ENCODE data around the gene SLC2A11.

SLC2A11 gene

DNA sequence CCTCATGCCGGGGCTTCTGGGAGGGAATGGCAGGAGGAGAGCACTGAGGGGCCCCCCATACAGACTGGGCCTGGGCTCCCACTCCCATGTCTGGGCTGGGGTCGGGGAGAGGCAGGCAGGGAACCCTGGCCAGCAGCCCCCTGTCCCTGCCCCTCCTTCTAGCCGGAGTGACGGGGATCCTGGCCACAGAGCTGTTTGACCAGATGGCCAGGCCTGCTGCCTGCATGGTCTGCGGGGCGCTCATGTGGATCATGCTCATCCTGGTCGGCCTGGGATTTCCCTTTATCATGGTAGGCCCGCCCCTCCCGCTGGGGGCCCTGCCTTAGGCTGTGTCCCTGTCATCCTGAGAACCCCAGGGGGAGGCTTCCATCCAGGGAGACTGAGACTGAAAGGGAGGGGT lies 26.5 kb downstream of the SLC2A11 start:
- H4K8ac ChIP-seq (ENCODE audit: low read depth, low read length): no peak overlapping the region
- no peak overlapping the region for H3K14ac ChIP-seq (ENCODE audit: low read length)
- H3K36me3 ChIP-seq (replicated peaks in 1 of 2; ENCODE audit: control insufficient read depth in 2 of 2, insufficient read depth in 2 of 2, low read length in 2 of 2): peaks cover 2 to 34% of the 10 kb centered on the region in 2 donors
- H4K91ac ChIP-seq (ENCODE audit: low read depth, low read length, poor library complexity): no peak overlapping the region
- H2BK15ac ChIP-seq (ENCODE audit: low read length): no peak overlapping the region
- H2BK120ac ChIP-seq (ENCODE audit: low read depth, low read length): no peak overlapping the region
- H2AK5ac ChIP-seq (ENCODE audit: low read depth, low read length): peak overlapping the region; percentile 81
- no peak overlapping the region for H3K18ac ChIP-seq (ENCODE audit: low read length)
- no peak overlapping the region for H3K4ac ChIP-seq (ENCODE audit: low read length)
- H3K4me3 ChIP-seq (ENCODE audit: low read length in 2 of 2): no peak overlapping the region
- peak overlapping the region; percentile 22 for H2BK12ac ChIP-seq (ENCODE audit: low read length)
- H2BK5ac ChIP-seq (ENCODE audit: low read length): no peak overlapping the region
- DNase-seq (ENCODE audit: low spot score): no peak
- no CpG with 5 or more reads among the region's 9 CpGs for WGBS, 2 donors (ENCODE audit: extremely low coverage in 2 of 2, insufficient read length in 2 of 2, insufficient replicate concordance in 1 of 2)
- no peaks in the 10 kb centered on the region for H3K9me3 ChIP-seq (replicated peaks in 1 of 2; ENCODE audit: control insufficient read depth in 2 of 2, insufficient read depth in 1 of 2, low read depth in 1 of 2, low read length in 2 of 2)
- H2AFZ ChIP-seq (ENCODE audit: low read length): no peak overlapping the region
- no peak overlapping the region for H3K9ac ChIP-seq (ENCODE audit: low read depth, low read length, poor library complexity)
- peaks cover 0 to 3% of the 10 kb centered on the region in 2 donors for H3K4me1 ChIP-seq (ENCODE audit: control insufficient read depth in 2 of 2, insufficient read depth in 1 of 2, low read depth in 1 of 2, low read length in 2 of 2)
- no peak overlapping the region for H3K4me2 ChIP-seq (ENCODE audit: insufficient read depth, low read length, poor library complexity, severe bottlenecking)
- no peaks in the 10 kb centered on the region for H3K27me3 ChIP-seq (ENCODE audit: control insufficient read depth in 3 of 3, insufficient read depth in 3 of 3, low read depth in 1 of 3, low read length in 3 of 3)
- peaks cover 3% of the 10 kb centered on the region for H3K79me1 ChIP-seq (ENCODE audit: low read depth, low read length)
- H3K23ac ChIP-seq (ENCODE audit: low read depth, low read length, poor library complexity): no peak overlapping the region
- H3K27ac ChIP-seq (replicated peaks; ENCODE audit: low read length): no peak overlapping the region

DNA sequence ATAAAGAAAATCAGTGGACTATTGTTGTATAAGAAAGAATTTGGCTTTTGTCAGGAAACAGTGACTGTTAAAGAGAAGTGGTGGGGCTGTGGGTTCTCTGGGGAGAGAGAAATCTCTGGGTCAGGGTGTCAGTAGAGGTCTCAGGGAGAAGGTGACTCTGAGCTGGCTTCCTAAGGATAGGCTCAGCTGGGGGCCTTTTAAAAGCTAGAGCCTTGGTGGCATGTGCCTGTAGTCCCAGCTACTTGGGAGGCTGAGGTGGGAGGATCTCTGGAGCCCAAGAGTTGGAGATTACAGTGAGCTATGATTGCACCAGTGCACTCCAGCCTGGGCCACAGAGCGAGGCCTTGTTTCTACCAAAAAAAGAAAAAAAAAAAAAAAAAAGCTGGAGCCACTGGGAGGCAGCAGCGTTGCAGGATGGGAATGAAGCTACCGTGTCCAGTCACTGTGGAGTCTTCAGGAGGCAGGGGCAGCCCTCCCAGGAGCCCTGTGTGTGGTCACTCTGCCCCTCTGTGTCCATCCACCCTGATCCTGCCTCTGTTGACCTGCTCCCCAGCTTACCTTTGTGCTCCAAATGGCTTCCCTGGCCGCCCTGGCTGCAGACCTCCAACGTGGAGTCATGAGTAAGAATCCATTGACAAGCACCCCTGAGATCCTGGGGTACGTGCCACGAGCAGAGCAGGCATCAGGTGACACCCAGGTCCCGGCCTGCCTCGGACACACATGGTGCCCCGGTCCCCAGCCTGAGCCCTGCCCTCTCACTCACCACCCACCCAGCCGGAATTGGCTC lies 31.1 kb downstream of the SLC2A11 start:
- H2BK120ac ChIP-seq (ENCODE audit: low read depth, low read length): no peak overlapping the region
- H3K4me1 ChIP-seq (ENCODE audit: control insufficient read depth in 2 of 2, insufficient read depth in 1 of 2, low read depth in 1 of 2, low read length in 2 of 2): peaks cover 2 to 8% of the 10 kb centered on the region in 2 donors
- peaks cover 7 to 27% of the 10 kb centered on the region in 2 donors for H3K9me3 ChIP-seq (replicated peaks in 1 of 2; ENCODE audit: control insufficient read depth in 2 of 2, insufficient read depth in 1 of 2, low read depth in 1 of 2, low read length in 2 of 2)
- no peaks in the 10 kb centered on the region for H3K27me3 ChIP-seq (ENCODE audit: control insufficient read depth in 3 of 3, insufficient read depth in 3 of 3, low read depth in 1 of 3, low read length in 3 of 3)
- H3K4me3 ChIP-seq (ENCODE audit: low read length in 2 of 2): no peak overlapping the region
- peak overlapping the region; percentile 80 for H2AK5ac ChIP-seq (ENCODE audit: low read depth, low read length)
- no peak for DNase-seq (ENCODE audit: low spot score)
- peak overlapping the region; percentile 72 for H2BK15ac ChIP-seq (ENCODE audit: low read length)
- no peak overlapping the region for H2AFZ ChIP-seq (ENCODE audit: low read length)
- peak overlapping the region; percentile 67 for H2BK5ac ChIP-seq (ENCODE audit: low read length)
- H3K27ac ChIP-seq (replicated peaks; ENCODE audit: low read length): no peak overlapping the region
- no peak overlapping the region for H3K4ac ChIP-seq (ENCODE audit: low read length)
- peak overlapping the region; percentile 56 for H3K23ac ChIP-seq (ENCODE audit: low read depth, low read length, poor library complexity)
- peaks cover 3% of the 10 kb centered on the region for H3K79me1 ChIP-seq (ENCODE audit: low read depth, low read length)
- no peak overlapping the region for H2BK12ac ChIP-seq (ENCODE audit: low read length)
- H3K9ac ChIP-seq (ENCODE audit: low read depth, low read length, poor library complexity): no peak overlapping the region
- H4K91ac ChIP-seq (ENCODE audit: low read depth, low read length, poor library complexity): no peak overlapping the region
- H3K18ac ChIP-seq (ENCODE audit: low read length): peak overlapping the region; percentile 70
- peak overlapping the region; percentile 84 for H3K14ac ChIP-seq (ENCODE audit: low read length)
- H3K36me3 ChIP-seq (replicated peaks in 1 of 2; ENCODE audit: control insufficient read depth in 2 of 2, insufficient read depth in 2 of 2, low read length in 2 of 2): peaks cover 0 to 10% of the 10 kb centered on the region in 2 donors
- no CpG with 5 or more reads among the region's 11 CpGs for WGBS, 2 donors (ENCODE audit: extremely low coverage in 2 of 2, insufficient read length in 2 of 2, insufficient replicate concordance in 1 of 2)
- no peak overlapping the region for H3K4me2 ChIP-seq (ENCODE audit: insufficient read depth, low read length, poor library complexity, severe bottlenecking)
- no peak overlapping the region for H4K8ac ChIP-seq (ENCODE audit: low read depth, low read length)

DNA sequence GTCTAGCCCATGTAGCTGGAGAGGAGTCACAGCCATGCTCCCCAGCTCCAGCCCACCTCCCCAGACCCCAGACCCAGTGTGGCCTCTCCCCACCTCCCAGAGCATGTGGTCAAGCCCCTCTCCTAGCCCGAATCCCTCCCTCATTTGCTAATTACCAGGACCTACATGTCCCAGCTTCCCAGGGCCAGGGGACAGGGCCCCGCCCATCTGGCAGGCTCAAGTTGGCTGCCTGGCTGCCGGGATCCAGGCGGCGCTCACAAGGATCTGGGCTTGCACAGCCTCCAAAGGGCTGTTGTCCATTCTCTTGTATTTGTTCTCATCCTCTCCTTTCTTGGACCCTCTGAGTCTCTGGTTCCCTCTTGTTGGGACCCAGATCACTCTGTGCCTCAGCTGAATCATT lies 31.9 kb downstream of the SLC2A11 start:
- Histone ChIP-seq H2BK120ac (ENCODE audit: low read depth, low read length) (no peak overlapping the region), H3K4me2 (ENCODE audit: insufficient read depth, low read length, poor library complexity, severe bottlenecking) (no peak overlapping the region), H2BK12ac (ENCODE audit: low read length) (peak overlapping the region; percentile 48), H2BK15ac (ENCODE audit: low read length) (peak overlapping the region; percentile 72), H2BK5ac (ENCODE audit: low read length) (peak overlapping the region; percentile 67), H3K4me1 (ENCODE audit: control insufficient read depth in 2 of 2, insufficient read depth in 1 of 2, low read depth in 1 of 2, low read length in 2 of 2) (peaks cover 2 to 9% of the 10 kb centered on the region in 2 donors), H3K4me3 (ENCODE audit: low read length in 2 of 2) (no peak overlapping the region), H2AFZ (ENCODE audit: low read length) (no peak overlapping the region), H3K9me3 (replicated peaks in 1 of 2; ENCODE audit: control insufficient read depth in 2 of 2, insufficient read depth in 1 of 2, low read depth in 1 of 2, low read length in 2 of 2) (peaks cover 7 to 29% of the 10 kb centered on the region in 2 donors), H3K79me1 (ENCODE audit: low read depth, low read length) (peaks cover 1% of the 10 kb centered on the region), H4K8ac (ENCODE audit: low read depth, low read length) (no peak overlapping the region), H2AK5ac (ENCODE audit: low read depth, low read length) (no peak overlapping the region), H3K4ac (ENCODE audit: low read length) (no peak overlapping the region), H3K14ac (ENCODE audit: low read length) (no peak overlapping the region), H3K27me3 (ENCODE audit: control insufficient read depth in 3 of 3, insufficient read depth in 3 of 3, low read depth in 1 of 3, low read length in 3 of 3) (no peaks in the 10 kb centered on the region), H3K36me3 (replicated peaks in 1 of 2; ENCODE audit: control insufficient read depth in 2 of 2, insufficient read depth in 2 of 2, low read length in 2 of 2) (peaks cover 0 to 10% of the 10 kb centered on the region in 2 donors), H4K91ac (ENCODE audit: low read depth, low read length, poor library complexity) (no peak overlapping the region), H3K23ac (ENCODE audit: low read depth, low read length, poor library complexity) (no peak overlapping the region), H3K9ac (ENCODE audit: low read depth, low read length, poor library complexity) (no peak overlapping the region), H3K18ac (ENCODE audit: low read length) (peak overlapping the region; percentile 70), H3K27ac (replicated peaks; ENCODE audit: low read length) (no peak overlapping the region)
- DNase-seq (ENCODE audit: low spot score): no peak
- WGBS, 2 donors (ENCODE audit: extremely low coverage in 2 of 2, insufficient read length in 2 of 2, insufficient replicate concordance in 1 of 2): no CpG with 5 or more reads among the region's 5 CpGs

DNA sequence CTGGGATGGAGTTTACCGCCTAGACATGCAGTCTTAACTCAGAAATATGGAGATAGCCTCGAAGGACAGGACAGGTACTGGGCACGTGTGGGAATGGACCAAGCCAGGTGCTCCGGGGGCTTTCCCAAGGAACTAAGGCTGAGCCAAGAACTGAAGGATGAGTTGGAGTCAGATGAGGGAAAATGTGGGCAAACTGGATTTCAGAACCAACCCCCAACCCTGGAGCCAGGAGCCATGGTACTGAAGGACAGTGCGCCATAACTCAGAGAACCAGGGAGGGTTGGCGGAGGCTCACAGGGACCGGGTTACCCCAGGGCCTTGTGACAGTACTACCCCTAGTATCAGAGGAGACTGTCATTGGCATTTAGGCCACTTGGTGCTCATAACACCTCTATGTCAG lies 34.1 kb downstream of the SLC2A11 start:
- Histone ChIP-seq H2BK5ac (ENCODE audit: low read length) (no peak overlapping the region), H3K4me3 (ENCODE audit: low read length in 2 of 2) (no peak overlapping the region), H4K91ac (ENCODE audit: low read depth, low read length, poor library complexity) (no peak overlapping the region), H3K27ac (replicated peaks; ENCODE audit: low read length) (no peak overlapping the region), H3K4me2 (ENCODE audit: insufficient read depth, low read length, poor library complexity, severe bottlenecking) (no peak overlapping the region), H2AFZ (ENCODE audit: low read length) (no peak overlapping the region), H3K27me3 (ENCODE audit: control insufficient read depth in 3 of 3, insufficient read depth in 3 of 3, low read depth in 1 of 3, low read length in 3 of 3) (no peaks in the 10 kb centered on the region), H3K4ac (ENCODE audit: low read length) (no peak overlapping the region), H2AK5ac (ENCODE audit: low read depth, low read length) (no peak overlapping the region), H3K23ac (ENCODE audit: low read depth, low read length, poor library complexity) (no peak overlapping the region), H3K9ac (ENCODE audit: low read depth, low read length, poor library complexity) (no peak overlapping the region), H2BK12ac (ENCODE audit: low read length) (no peak overlapping the region), H3K14ac (ENCODE audit: low read length) (no peak overlapping the region), H3K4me1 (ENCODE audit: control insufficient read depth in 2 of 2, insufficient read depth in 1 of 2, low read depth in 1 of 2, low read length in 2 of 2) (peaks cover 2 to 17% of the 10 kb centered on the region in 2 donors), H3K18ac (ENCODE audit: low read length) (no peak overlapping the region), H4K8ac (ENCODE audit: low read depth, low read length) (no peak overlapping the region), H3K36me3 (replicated peaks in 1 of 2; ENCODE audit: control insufficient read depth in 2 of 2, insufficient read depth in 2 of 2, low read length in 2 of 2) (peaks cover 10 to 17% of the 10 kb centered on the region in 2 donors), H2BK120ac (ENCODE audit: low read depth, low read length) (no peak overlapping the region), H3K9me3 (replicated peaks in 1 of 2; ENCODE audit: control insufficient read depth in 2 of 2, insufficient read depth in 1 of 2, low read depth in 1 of 2, low read length in 2 of 2) (peaks cover 7 to 29% of the 10 kb centered on the region in 2 donors), H3K79me1 (ENCODE audit: low read depth, low read length) (peaks cover 3% of the 10 kb centered on the region), H2BK15ac (ENCODE audit: low read length) (no peak overlapping the region)
- DNase-seq (ENCODE audit: low spot score): no peak
- WGBS, 2 donors (ENCODE audit: extremely low coverage in 2 of 2, insufficient read length in 2 of 2, insufficient replicate concordance in 1 of 2): no CpG with 5 or more reads among the region's 7 CpGs

Data from neuronal stem cell (in vitro differentiated cells).